ENCODE measurements around the gene INPP4A.

Gene INPP4A

GRCh38 chr2:98540536-98540935 is 95.9 kb downstream of the INPP4A start:
- DNase-seq (ENCODE audit: low read depth, low spot score): no peak

- DNase-seq (ENCODE audit: low read depth, low spot score): no peak
Observed at GRCh38 chr2:98541489-98541888, 96.8 kb downstream of the INPP4A start.

- no peak for DNase-seq (ENCODE audit: low read depth, low spot score)
Observed at GRCh38 chr2:98541906-98542305, 97.2 kb downstream of the INPP4A start.

GRCh38 chr2:98543214-98543613 is 98.6 kb downstream of the INPP4A start:
- DNase-seq (ENCODE audit: low read depth, low spot score): no peak

- no peak for DNase-seq (ENCODE audit: low read depth, low spot score)
Observed at GRCh38 chr2:98543842-98544241, 99.2 kb downstream of the INPP4A start.

GRCh38 chr2:98545591-98545990 is 100.9 kb downstream of the INPP4A start:
- no peak for DNase-seq (ENCODE audit: low read depth, low spot score)

GRCh38 chr2:98546186-98546585 is 101.5 kb downstream of the INPP4A start:
- no peak for DNase-seq (ENCODE audit: low read depth, low spot score)

GRCh38 chr2:98547092-98547790 is 102.6 kb downstream of the INPP4A start:
- DNase-seq (ENCODE audit: low read depth, low spot score): no peak

- DNase-seq (ENCODE audit: low read depth, low spot score): no peak
Observed at GRCh38 chr2:98548920-98549818, 104.5 kb downstream of the INPP4A start.

GRCh38 chr2:98550165-98550564 is 105.5 kb downstream of the INPP4A start:
- no peak for DNase-seq (ENCODE audit: low read depth, low spot score)

- DNase-seq (ENCODE audit: low read depth, low spot score): no peak
Observed at GRCh38 chr2:98551316-98551715, 106.7 kb downstream of the INPP4A start.

- DNase-seq (ENCODE audit: low read depth, low spot score): no peak
Observed at GRCh38 chr2:98552499-98553179, 108.0 kb downstream of the INPP4A start.

- no peak for DNase-seq (ENCODE audit: low read depth, low spot score)
Observed at GRCh38 chr2:98554116-98554861, 109.6 kb downstream of the INPP4A start.

GRCh38 chr2:98555696-98556095 is 111.0 kb downstream of the INPP4A start:
- DNase-seq (ENCODE audit: low read depth, low spot score): no peak

GRCh38 chr2:98556344-98557033 is 111.8 kb downstream of the INPP4A start:
- no peak for DNase-seq (ENCODE audit: low read depth, low spot score)

- DNase-seq (ENCODE audit: low read depth, low spot score): no peak
Observed at GRCh38 chr2:98558852-98559530, 114.3 kb downstream of the INPP4A start.

- no peak for DNase-seq (ENCODE audit: low read depth, low spot score)
Observed at GRCh38 chr2:98559581-98559980, 114.9 kb downstream of the INPP4A start.

- peak; percentile 20 for DNase-seq (ENCODE audit: low read depth, low spot score)
Observed at GRCh38 chr2:98560256-98560771, 115.7 kb downstream of the INPP4A start.

GRCh38 chr2:98561018-98561417 is 116.4 kb downstream of the INPP4A start:
- no peak for DNase-seq (ENCODE audit: low read depth, low spot score)
